NB4 (cell line): ENCODE measurements around the gene TECTA.

Experiments used
- CTCF ChIP-seq: IDR thresholded peaks from one replicate; pipeline ENCODE4 v1.5.1; 2012; ENCODE audit warnings: low read depth, low read length
- MYC ChIP-seq: IDR thresholded peaks from 2 replicates; pipeline ENCODE4 v1.6.1; 2011; ENCODE audit warnings: low read depth, low read length
- POLR2A ChIP-seq: IDR thresholded peaks from 2 replicates; pipeline ENCODE4 v1.6.1; 2011; ENCODE audit warnings: mild to moderate bottlenecking; ENCODE audit not compliant: insufficient read length; ENCODE audit errors: extremely low read depth
- TF ChIP-seq, protein P1 (sequence below): IDR thresholded peaks from 2 replicates; pipeline ENCODE4 v1.6.1; 2011; ENCODE audit warnings: low read depth, low read length

GRCh38 chr11:121127809-121128208 lies 26.8 kb downstream of the TECTA start:
- TF ChIP-seq CTCF (no peak), POLR2A (no peak), MYC (no peak)
- TF ChIP-seq, protein P1, sequence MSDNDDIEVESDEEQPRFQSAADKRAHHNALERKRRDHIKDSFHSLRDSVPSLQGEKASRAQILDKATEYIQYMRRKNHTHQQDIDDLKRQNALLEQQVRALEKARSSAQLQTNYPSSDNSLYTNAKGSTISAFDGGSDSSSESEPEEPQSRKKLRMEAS, result no peak
